D721Med (cell line): ENCODE results near the gene PIM1.

Experiments
- DNase-seq: peaks from one replicate; pipeline ENCODE4 v3.0.0; 2011; ENCODE audit warnings: low spot score; ENCODE audit not compliant: insufficient read length
- FAIRE-seq: peaks from 2 replicates; lab custom pipeline; 2011; peaks lifted over from hg19 to GRCh38; lab: Jason Lieb, UNC
- CTCF ChIP-seq: IDR thresholded peaks from 2 replicates; pipeline ENCODE4 v1.5.1; 2012; ENCODE audit warnings: mild to moderate bottlenecking, control low read depth; ENCODE audit not compliant: insufficient read depth; ENCODE audit errors: missing control alignments

PIM1 gene

GRCh38 chr6:37146735-37147157, 23.2 kb upstream of the PIM1 start:
- DNase-seq (no peak), FAIRE-seq (no peak)
- no peak for TF ChIP-seq CTCF

- FAIRE-seq = no peak
- no peak for DNase-seq
Observed at GRCh38 chr6:37149745-37150144, 20.2 kb upstream of the PIM1 start.

GRCh38 chr6:37150314-37150713, 19.6 kb upstream of the PIM1 start:
- no peak for TF ChIP-seq CTCF
- FAIRE-seq (no peak), DNase-seq (no peak)

More at GRCh38 chr6:37149745-37150144, 20.2 kb upstream of the PIM1 start:
- TF ChIP-seq CTCF = no peak

- DNase-seq (no peak), FAIRE-seq (no peak)
- TF ChIP-seq CTCF = no peak
Observed at GRCh38 chr6:37155394-37156312, 14.3 kb upstream of the PIM1 start.

- DNase-seq (no peak), FAIRE-seq (no peak)
- TF ChIP-seq CTCF = no peak
Observed at GRCh38 chr6:37158508-37158907, 11.4 kb upstream of the PIM1 start.

- no peak for FAIRE-seq
- TF ChIP-seq CTCF = no peak
- no peak for DNase-seq
Observed at GRCh38 chr6:37160922-37161778, 8.8 kb upstream of the PIM1 start.

- FAIRE-seq = no peak
- TF ChIP-seq CTCF = no peak
Observed at GRCh38 chr6:37162740-37163139, 7.2 kb upstream of the PIM1 start.

More at GRCh38 chr6:37162740-37163139, 7.2 kb upstream of the PIM1 start:
- DNase-seq = no peak
